ENCODE data around the gene PTDSS2. TPM values are rescaled to one million over a fixed set of nuclear protein-coding genes. Genes with fewer than 3 reads are reported as not detected.

Gene PTDSS2
- polyA plus RNA-seq, 3 donors = 9.3 to 18.3 (median 12.4) TPM

GRCh38 chr11:407651-408123 is 42.4 kb upstream of the PTDSS2 start:
- H3K27ac Mint-ChIP-seq = peak overlapping the region in 2 of 7 donors; percentile 31 to 76
- H3K4me1 ChIP-seq (ENCODE audit: control insufficient read depth in 1 of 2, insufficient read depth in 2 of 2, low read length in 2 of 2) = peaks cover 16 to 22% of the 10 kb centered on the region in 2 donors

DNA sequence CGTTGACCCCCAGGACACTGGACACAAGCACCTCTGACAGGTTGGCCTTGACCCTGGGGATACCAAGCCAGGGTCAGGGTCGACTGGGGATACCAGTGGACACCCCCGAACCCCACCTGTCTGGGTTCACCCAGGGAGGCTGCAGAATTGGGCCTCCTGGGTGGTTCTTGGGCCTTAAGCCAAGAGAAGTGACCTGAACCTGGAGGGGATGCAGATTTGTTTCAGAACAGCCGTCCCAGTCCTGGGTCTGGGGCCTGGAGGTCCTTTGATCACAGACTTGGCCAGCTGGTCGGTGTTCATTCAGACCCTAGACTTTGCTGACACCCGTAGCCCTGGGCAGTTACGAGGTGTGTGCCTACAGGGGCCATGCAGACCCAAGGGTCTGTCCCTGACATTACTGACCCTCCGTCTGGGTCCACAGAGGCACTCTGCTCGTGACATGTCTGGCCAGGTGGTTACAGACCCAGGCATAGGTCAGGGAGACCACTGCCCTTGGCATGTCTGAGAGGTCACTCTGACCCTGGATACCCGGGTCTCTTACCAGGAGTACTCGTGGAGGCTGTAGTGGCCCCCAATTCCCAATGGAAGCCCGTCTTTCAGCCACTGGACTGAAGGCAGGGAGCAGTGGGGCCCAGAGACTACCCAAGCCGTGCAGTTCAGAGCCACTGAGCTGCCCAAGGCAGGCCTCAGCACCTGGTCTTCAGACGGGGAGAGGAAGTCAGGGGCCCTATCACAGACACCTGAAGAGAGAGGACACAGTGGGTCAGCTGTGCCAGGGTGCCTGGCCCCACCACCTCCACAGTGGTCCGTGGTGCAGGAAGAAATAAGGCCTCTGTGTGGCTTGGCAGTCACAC is 41.7 kb upstream of the PTDSS2 start:
- no peaks in the 10 kb centered on the region for H3K36me3 Mint-ChIP-seq

More at GRCh38 chr11:407651-408123, 42.4 kb upstream of the PTDSS2 start:
- peaks cover 0 to 14% (median 1%) of the 10 kb centered on the region in 3 donors for H3K27me3 Mint-ChIP-seq (ENCODE audit: low read depth in 3 of 3)
- 80% methylated on average over 24 of the region's 28 CpGs for WGBS (ENCODE audit: insufficient coverage)
- intact Hi-C loops (cut with micrococcal nuclease) = loop anchor here (2.0 to 5.0 kb wide), 5 partner anchors 41 to 199 kb away; partner anchors contain the start of genes RNH1 (in 2 of the 2), PSMD13 (in 1 of the 2) and SIRT3 (in 1 of the 2)
- H3K9me3 Mint-ChIP-seq = no peaks in the 10 kb centered on the region
- H3K36me3 Mint-ChIP-seq = no peaks in the 10 kb centered on the region
- Histone ChIP-seq H3K79me2 (ENCODE audit: insufficient read depth, low read length) (peaks cover 3% of the 10 kb centered on the region), H3K9ac (ENCODE audit: insufficient read depth, low read length, poor library complexity, severe bottlenecking) (no peak overlapping the region), H3K36me3 (replicated peaks in 1 of 2; ENCODE audit: control insufficient read depth in 1 of 2, insufficient read depth in 2 of 2, low read length in 2 of 2) (peaks cover 0 to 2% of the 10 kb centered on the region in 2 donors), H3K27ac (ENCODE audit: low read depth in 1 of 2, low read length in 2 of 2) (peak overlapping the region in 1 of 2 donors; percentile 26), H3K4me3 (replicated peaks in 1 of 3; ENCODE audit: low read depth in 2 of 3, low read length in 3 of 3) (peak overlapping the region in 2 of 3 experiments; percentile 9 to 46), H2AFZ (ENCODE audit: insufficient read depth, low read depth, low read length, poor library complexity, severe bottlenecking) (peak overlapping the region; percentile 29), H3K4me2 (replicated peaks; ENCODE audit: extremely low read depth, low read length, poor library complexity, severe bottlenecking) (peak overlapping the region; percentile 70), H3K9me3 (replicated peaks in 1 of 2; ENCODE audit: control insufficient read depth in 1 of 2, insufficient read depth in 1 of 2, low read length in 2 of 2) (no peaks in the 10 kb centered on the region), H4K20me1 (ENCODE audit: insufficient read depth, low read length) (peaks cover 4% of the 10 kb centered on the region), H3K27me3 (ENCODE audit: control insufficient read depth in 2 of 2, insufficient read depth in 2 of 2, low read length in 2 of 2) (no peaks in the 10 kb centered on the region)
- H3K4me1 Mint-ChIP-seq = peaks cover 8% of the 10 kb centered on the region
- no peak for DNase-seq
- no peak overlapping the region for H3K4me3 Mint-ChIP-seq
- TF ChIP-seq, protein P1, sequence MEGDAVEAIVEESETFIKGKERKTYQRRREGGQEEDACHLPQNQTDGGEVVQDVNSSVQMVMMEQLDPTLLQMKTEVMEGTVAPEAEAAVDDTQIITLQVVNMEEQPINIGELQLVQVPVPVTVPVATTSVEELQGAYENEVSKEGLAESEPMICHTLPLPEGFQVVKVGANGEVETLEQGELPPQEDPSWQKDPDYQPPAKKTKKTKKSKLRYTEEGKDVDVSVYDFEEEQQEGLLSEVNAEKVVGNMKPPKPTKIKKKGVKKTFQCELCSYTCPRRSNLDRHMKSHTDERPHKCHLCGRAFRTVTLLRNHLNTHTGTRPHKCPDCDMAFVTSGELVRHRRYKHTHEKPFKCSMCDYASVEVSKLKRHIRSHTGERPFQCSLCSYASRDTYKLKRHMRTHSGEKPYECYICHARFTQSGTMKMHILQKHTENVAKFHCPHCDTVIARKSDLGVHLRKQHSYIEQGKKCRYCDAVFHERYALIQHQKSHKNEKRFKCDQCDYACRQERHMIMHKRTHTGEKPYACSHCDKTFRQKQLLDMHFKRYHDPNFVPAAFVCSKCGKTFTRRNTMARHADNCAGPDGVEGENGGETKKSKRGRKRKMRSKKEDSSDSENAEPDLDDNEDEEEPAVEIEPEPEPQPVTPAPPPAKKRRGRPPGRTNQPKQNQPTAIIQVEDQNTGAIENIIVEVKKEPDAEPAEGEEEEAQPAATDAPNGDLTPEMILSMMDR (IDR thresholded peaks at IDR 0.05) = no peak

More for the DNA sequence above, 41.7 kb upstream of the PTDSS2 start:
- Histone ChIP-seq H3K9ac (ENCODE audit: insufficient read depth, low read length, poor library complexity, severe bottlenecking) (no peak overlapping the region), H3K4me3 (replicated peaks in 1 of 3; ENCODE audit: low read depth in 2 of 3, low read length in 3 of 3) (no peak overlapping the region), H3K27me3 (ENCODE audit: control insufficient read depth in 2 of 2, insufficient read depth in 2 of 2, low read length in 2 of 2) (no peaks in the 10 kb centered on the region), H3K9me3 (replicated peaks in 1 of 2; ENCODE audit: control insufficient read depth in 1 of 2, insufficient read depth in 1 of 2, low read length in 2 of 2) (no peaks in the 10 kb centered on the region), H3K4me1 (ENCODE audit: control insufficient read depth in 1 of 2, insufficient read depth in 2 of 2, low read length in 2 of 2) (peaks cover 23 to 29% of the 10 kb centered on the region in 2 donors), H4K20me1 (ENCODE audit: insufficient read depth, low read length) (peaks cover 10% of the 10 kb centered on the region), H3K36me3 (replicated peaks in 1 of 2; ENCODE audit: control insufficient read depth in 1 of 2, insufficient read depth in 2 of 2, low read length in 2 of 2) (peaks cover 0 to 2% of the 10 kb centered on the region in 2 donors), H3K79me2 (ENCODE audit: insufficient read depth, low read length) (peaks cover 9% of the 10 kb centered on the region), H3K27ac (ENCODE audit: low read depth in 1 of 2, low read length in 2 of 2) (no peak overlapping the region), H2AFZ (ENCODE audit: insufficient read depth, low read depth, low read length, poor library complexity, severe bottlenecking) (no peak overlapping the region), H3K4me2 (replicated peaks; ENCODE audit: extremely low read depth, low read length, poor library complexity, severe bottlenecking) (no peak overlapping the region)
- Mint-ChIP-seq H3K27me3 (ENCODE audit: low read depth in 3 of 3) (peaks cover 1 to 11% (median 1%) of the 10 kb centered on the region in 3 donors), H3K27ac (peak overlapping the region in 1 of 7 donors; percentile 18), H3K9me3 (no peaks in the 10 kb centered on the region), H3K4me1 (peaks cover 15% of the 10 kb centered on the region), H3K4me3 (no peak overlapping the region)
- TF ChIP-seq, protein P1 (IDR thresholded peaks at IDR 0.05) = no peak
- 87% methylated on average over 15 of the region's 15 CpGs for WGBS (ENCODE audit: insufficient coverage)
- no peak for DNase-seq
- intact Hi-C loops (cut with micrococcal nuclease) = loop anchor here in 1 of 2 donors (5.0 kb wide), 2 partner anchors 99 to 171 kb away; partner anchors contain the start of genes PSMD13, RNH1 and SIRT3

Measured in CD14-positive monocyte (primary cell).